Measurements from ENCODE around the gene SOX10.
"Not testable (repeated sequence)": the region's sequence is repeated elsewhere in the genome, so short reads cannot be mapped to it uniquely, and the experiment has no call there.

Gene SOX10

DNA sequence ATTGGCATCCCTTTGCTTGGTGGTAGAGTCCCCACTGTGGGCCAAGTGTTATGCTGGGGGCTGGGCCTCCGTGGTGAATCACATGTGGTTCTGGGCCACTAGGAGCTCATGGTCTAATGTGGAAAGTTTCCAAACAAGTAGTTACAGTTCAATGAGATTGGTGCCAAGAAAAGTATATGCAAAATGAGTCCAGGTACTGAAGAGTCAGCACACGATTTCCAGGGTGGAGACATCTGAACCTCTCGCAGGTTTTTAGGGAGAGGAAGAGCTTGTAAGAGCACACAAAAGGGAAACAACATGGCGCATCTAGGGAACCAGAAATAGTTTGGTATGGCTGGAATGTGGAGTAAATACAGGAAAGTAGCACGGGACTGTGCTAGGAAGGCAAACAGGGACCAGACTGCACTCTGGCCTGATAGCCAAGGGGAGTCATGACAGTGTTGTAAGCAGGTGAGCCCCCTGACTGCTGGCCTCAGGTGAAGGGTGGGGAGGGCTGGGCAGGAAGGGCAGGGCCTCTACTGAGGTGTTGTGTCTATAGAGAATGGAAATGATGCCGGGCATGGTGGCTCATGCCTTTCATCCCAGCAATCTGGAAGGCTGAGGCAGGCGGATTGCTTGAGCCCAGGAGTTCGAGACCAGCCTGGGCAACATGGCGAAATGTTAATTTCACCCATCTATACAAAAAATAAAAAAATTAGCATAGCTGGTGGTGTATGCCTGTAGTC, 18.3 kb downstream of the SOX10 start:
- H3K4me1 ChIP-seq (ENCODE audit: control insufficient read depth, insufficient read depth, low read length, poor library complexity, severe bottlenecking) = no peaks in the 10 kb centered on the region
- no peaks in the 10 kb centered on the region for H3K9me3 ChIP-seq (ENCODE audit: control insufficient read depth, low read length)
- H3K27me3 ChIP-seq (replicated peaks; ENCODE audit: control insufficient read depth, insufficient read depth, low read length, poor library complexity, severe bottlenecking) = no peaks in the 10 kb centered on the region
- no peak overlapping the region for H3K4me3 ChIP-seq (ENCODE audit: insufficient read depth, low read depth, low read length, poor library complexity, severe bottlenecking)
- no peak overlapping the region for H3K27ac ChIP-seq (ENCODE audit: insufficient read depth, low read length, poor library complexity, severe bottlenecking)
- peaks cover 37% of the 10 kb centered on the region for H3K36me3 ChIP-seq (ENCODE audit: control insufficient read depth, insufficient read depth, low read length)
- DNase-seq = no peak

DNA sequence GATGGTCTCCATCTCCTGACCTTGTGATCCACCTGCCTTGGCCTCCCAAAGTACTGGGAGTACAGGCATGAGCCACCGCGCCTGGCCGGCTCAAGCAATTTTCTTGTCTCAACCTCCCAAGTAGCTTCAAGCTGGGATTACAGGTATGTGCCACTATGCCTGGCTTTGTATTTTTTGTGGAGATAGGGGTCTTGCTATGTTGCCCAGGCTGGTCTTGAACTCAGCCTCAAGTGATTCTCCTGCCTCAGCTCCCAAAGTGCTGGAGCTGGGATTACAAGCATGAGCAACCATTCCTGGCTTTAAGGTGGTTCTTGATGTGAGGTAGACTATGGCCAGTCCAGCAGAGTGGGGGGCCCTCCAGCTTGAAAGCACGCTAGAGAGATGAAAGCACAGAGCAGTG, 23.3 kb downstream of the SOX10 start:
- H3K27ac ChIP-seq (ENCODE audit: insufficient read depth, low read length, poor library complexity, severe bottlenecking) = no peak overlapping the region
- no peaks in the 10 kb centered on the region for H3K4me1 ChIP-seq (ENCODE audit: control insufficient read depth, insufficient read depth, low read length, poor library complexity, severe bottlenecking)
- H3K27me3 ChIP-seq (replicated peaks; ENCODE audit: control insufficient read depth, insufficient read depth, low read length, poor library complexity, severe bottlenecking) = no peaks in the 10 kb centered on the region
- no peak overlapping the region for H3K4me3 ChIP-seq (ENCODE audit: insufficient read depth, low read depth, low read length, poor library complexity, severe bottlenecking)
- no peak for DNase-seq
- H3K36me3 ChIP-seq (ENCODE audit: control insufficient read depth, insufficient read depth, low read length) = peaks cover 45% of the 10 kb centered on the region
- H3K9me3 ChIP-seq (ENCODE audit: control insufficient read depth, low read length) = no peaks in the 10 kb centered on the region

DNA sequence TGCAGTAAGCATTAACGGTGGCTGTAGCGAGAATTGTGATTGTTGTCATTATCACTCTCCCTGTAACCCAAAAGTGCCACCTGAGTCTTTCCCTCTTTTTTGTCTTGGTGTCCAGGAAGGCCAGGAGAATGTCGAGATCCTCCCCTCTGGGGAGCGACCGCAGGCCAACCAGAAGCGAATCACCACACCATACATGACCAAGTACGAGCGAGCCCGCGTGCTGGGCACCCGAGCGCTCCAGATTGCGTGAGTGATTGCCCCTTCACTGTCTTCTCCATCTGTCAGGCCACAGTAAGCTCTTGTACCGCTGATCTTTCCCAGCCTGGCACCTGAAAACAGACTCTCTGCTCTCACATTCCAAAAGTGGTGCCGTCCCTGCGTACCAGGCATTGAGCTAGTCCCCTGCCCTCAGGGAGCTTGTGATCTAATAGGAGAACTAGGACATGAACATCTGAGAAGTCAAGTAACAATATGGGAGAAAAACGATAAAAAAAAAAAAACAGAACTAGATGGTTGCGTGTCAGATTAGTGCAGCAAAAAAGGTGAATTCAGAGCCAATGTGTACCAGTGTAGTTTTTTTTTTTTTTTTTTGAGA, 25.0 kb downstream of the SOX10 start:
- Histone ChIP-seq H3K36me3 (ENCODE audit: control insufficient read depth, insufficient read depth, low read length) (peaks cover 45% of the 10 kb centered on the region), H3K4me1 (ENCODE audit: control insufficient read depth, insufficient read depth, low read length, poor library complexity, severe bottlenecking) (peaks cover 5% of the 10 kb centered on the region), H3K27me3 (replicated peaks; ENCODE audit: control insufficient read depth, insufficient read depth, low read length, poor library complexity, severe bottlenecking) (no peaks in the 10 kb centered on the region), H3K4me3 (ENCODE audit: insufficient read depth, low read depth, low read length, poor library complexity, severe bottlenecking) (no peak overlapping the region), H3K9me3 (ENCODE audit: control insufficient read depth, low read length) (no peaks in the 10 kb centered on the region), H3K27ac (ENCODE audit: insufficient read depth, low read length, poor library complexity, severe bottlenecking) (no peak overlapping the region)
- no peak for DNase-seq

DNA sequence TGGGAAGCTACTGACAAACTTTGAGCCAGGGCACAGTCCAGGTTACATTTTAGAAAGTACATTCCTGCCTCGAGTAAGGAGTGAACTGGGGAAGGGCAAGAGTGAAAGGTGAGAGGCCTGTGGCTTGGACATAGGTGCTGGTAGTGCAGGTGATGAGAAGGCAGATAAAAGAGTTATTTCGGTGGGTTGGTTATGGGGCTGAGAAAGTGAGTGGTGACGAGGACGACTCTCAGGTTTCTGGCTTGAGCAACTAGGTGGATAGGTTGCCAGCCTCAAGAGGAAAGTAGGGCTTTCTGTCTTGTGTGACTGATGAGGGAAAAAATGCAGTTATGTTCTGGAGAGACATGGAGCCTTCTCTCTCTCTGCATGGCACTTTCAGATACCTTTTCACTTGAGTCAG, 27.1 kb downstream of the SOX10 start:
- DNase-seq = no peak
- Histone ChIP-seq H3K9me3 (ENCODE audit: control insufficient read depth, low read length) (no peaks in the 10 kb centered on the region), H3K27ac (ENCODE audit: insufficient read depth, low read length, poor library complexity, severe bottlenecking) (no peak overlapping the region), H3K36me3 (ENCODE audit: control insufficient read depth, insufficient read depth, low read length) (peaks cover 43% of the 10 kb centered on the region), H3K4me3 (ENCODE audit: insufficient read depth, low read depth, low read length, poor library complexity, severe bottlenecking) (no peak overlapping the region), H3K27me3 (replicated peaks; ENCODE audit: control insufficient read depth, insufficient read depth, low read length, poor library complexity, severe bottlenecking) (peaks cover 3% of the 10 kb centered on the region), H3K4me1 (ENCODE audit: control insufficient read depth, insufficient read depth, low read length, poor library complexity, severe bottlenecking) (peaks cover 13% of the 10 kb centered on the region)

DNA sequence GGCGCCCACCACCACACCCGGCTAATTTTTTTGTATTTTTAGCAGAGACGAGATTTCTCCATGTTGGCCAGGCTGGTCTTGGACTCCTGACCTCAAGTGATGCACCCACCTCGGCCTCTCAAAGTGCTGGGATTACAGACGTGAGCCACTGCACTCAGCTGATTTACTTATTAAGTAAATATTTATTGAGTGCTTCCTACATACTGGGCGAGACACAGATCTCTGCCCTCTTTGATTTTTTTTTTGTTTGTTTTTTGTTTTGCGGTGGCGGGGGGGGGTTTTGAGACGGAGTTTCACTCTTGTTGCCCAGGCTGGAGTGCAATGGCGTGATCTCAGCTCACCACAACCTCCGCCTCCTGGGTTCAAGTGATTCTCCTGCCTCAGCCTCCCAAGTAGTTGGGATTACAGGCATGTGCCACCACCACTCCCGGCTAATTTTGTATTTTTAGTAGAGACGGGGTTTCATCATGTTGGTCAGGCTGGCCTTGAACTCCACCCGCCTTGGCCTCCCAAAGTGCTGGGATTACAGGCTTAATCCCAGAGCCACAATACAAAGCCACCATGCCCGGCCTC, 28.4 kb downstream of the SOX10 start:
- Histone ChIP-seq H3K4me1 (ENCODE audit: control insufficient read depth, insufficient read depth, low read length, poor library complexity, severe bottlenecking) (peaks cover 13% of the 10 kb centered on the region), H3K36me3 (ENCODE audit: control insufficient read depth, insufficient read depth, low read length) (peaks cover 35% of the 10 kb centered on the region)
- H3K27ac ChIP-seq (ENCODE audit: insufficient read depth, low read length, poor library complexity, severe bottlenecking); DNase-seq; H3K9me3 ChIP-seq (ENCODE audit: control insufficient read depth, low read length); H3K27me3 ChIP-seq (replicated peaks; ENCODE audit: control insufficient read depth, insufficient read depth, low read length, poor library complexity, severe bottlenecking); H3K4me3 ChIP-seq (ENCODE audit: insufficient read depth, low read depth, low read length, poor library complexity, severe bottlenecking): not testable (repeated sequence)

DNA sequence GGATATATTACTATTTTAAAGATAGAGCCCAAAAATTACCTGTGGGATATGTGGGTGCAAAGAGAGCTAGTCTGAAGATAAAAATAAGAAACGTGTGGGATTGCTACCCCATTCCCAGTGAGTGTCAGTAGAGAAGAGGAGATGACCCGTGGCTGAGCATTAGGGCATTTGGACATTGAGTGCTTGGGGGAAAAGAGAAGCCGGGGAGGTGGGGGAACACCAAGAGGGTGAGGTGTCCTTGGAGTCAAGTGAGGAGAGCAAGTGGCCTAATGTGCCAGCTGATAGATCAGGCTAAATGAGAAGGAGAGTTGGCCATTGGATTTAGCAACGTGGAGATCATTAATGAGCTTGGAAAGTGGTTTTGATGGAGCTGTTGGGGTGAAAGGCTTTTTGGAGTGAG, 29.7 kb downstream of the SOX10 start:
- Histone ChIP-seq H3K27ac (ENCODE audit: insufficient read depth, low read length, poor library complexity, severe bottlenecking) (no peak overlapping the region), H3K27me3 (replicated peaks; ENCODE audit: control insufficient read depth, insufficient read depth, low read length, poor library complexity, severe bottlenecking) (peaks cover 3% of the 10 kb centered on the region), H3K4me3 (ENCODE audit: insufficient read depth, low read depth, low read length, poor library complexity, severe bottlenecking) (no peak overlapping the region), H3K4me1 (ENCODE audit: control insufficient read depth, insufficient read depth, low read length, poor library complexity, severe bottlenecking) (peaks cover 13% of the 10 kb centered on the region), H3K9me3 (ENCODE audit: control insufficient read depth, low read length) (no peaks in the 10 kb centered on the region), H3K36me3 (ENCODE audit: control insufficient read depth, insufficient read depth, low read length) (peaks cover 27% of the 10 kb centered on the region)
- no peak for DNase-seq

DNA sequence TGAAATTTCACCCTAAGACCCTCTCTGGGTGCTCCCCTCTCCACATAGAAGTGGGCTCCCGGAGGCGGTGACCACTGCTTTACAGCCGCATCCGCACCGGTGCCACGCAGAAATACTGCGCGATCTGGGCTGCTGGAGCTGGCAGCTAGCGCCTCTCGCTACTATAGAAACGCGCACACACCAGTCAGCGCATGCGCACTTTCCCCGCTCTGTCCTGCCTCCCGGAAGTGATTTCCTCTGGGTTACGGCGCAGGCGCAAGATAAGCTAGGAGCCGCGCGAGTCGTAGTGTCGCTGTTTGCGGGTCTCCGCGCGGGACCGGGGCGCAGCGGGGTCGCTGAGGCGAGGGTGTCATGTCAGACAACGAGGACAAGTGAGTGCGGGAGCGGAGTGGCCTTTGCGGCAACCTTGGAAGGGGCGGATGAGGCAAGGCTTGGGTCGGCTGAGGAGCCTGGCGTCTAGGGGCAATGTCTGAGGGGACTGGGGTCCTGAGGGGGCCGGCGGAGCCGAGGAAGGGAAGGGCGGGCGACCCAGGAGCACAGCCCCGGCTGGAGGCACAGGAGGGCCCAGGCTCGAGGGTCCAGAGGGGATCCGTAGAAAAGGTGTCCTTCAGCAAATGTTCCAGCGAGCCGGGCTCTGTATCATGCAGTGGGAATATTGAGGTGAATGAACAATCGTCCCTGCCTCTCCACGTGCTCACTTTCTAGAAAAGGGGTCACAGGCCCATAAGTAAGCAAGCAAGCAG, 30.7 kb downstream of the SOX10 start, which contains the start of the genes C22orf23 and POLR2F:
Gene C22orf23, minus strand, starts transcription at position 165 of the 743 bp plus-strand sequence. CDS start 452 bp downstream, outside the sequence.
Gene POLR2F, plus strand, starts transcription at position 263 of the 743 bp plus-strand sequence. Its CDS starts 89 bp downstream, at position 352.
- peaks cover 3% of the 10 kb centered on the region for H3K27me3 ChIP-seq (replicated peaks; ENCODE audit: control insufficient read depth, insufficient read depth, low read length, poor library complexity, severe bottlenecking)
- peak within 1 kb of the TSS; percentile 91 for H3K4me3 ChIP-seq (ENCODE audit: insufficient read depth, low read depth, low read length, poor library complexity, severe bottlenecking)
- no peaks in the 10 kb centered on the region for H3K9me3 ChIP-seq (ENCODE audit: control insufficient read depth, low read length)
- H3K36me3 ChIP-seq (ENCODE audit: control insufficient read depth, insufficient read depth, low read length) = peaks cover 17% of the 10 kb centered on the region
- H3K27ac ChIP-seq (ENCODE audit: insufficient read depth, low read length, poor library complexity, severe bottlenecking) = peak within 1 kb of the TSS; percentile 70
- DNase-seq = peak; percentile 89 to 96 (median 94)
- H3K4me1 ChIP-seq (ENCODE audit: control insufficient read depth, insufficient read depth, low read length, poor library complexity, severe bottlenecking) = peaks cover 13% of the 10 kb centered on the region

DNA sequence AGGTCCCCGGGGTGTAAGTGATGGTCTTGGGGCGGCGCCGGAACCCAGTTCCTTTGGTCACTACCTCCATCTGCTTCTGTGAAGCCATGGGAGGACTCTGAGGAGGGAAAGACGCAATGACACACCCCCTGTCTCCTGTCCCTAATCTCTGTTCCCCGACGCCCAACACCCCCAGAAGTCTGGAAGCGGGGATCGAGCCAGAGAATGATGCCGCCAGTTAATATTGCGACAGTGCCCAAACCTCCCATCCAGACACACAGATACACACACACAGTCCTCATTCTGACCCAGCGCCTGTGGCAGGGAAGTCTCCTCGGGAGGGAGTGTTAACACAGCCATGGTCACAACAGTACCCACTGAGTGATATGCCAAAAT, 31.3 kb downstream of the SOX10 start:
- H3K36me3 ChIP-seq (ENCODE audit: control insufficient read depth, insufficient read depth, low read length) = peaks cover 13% of the 10 kb centered on the region
- no peak overlapping the region for H3K27ac ChIP-seq (ENCODE audit: insufficient read depth, low read length, poor library complexity, severe bottlenecking)
- peak overlapping the region; percentile 91 for H3K4me3 ChIP-seq (ENCODE audit: insufficient read depth, low read depth, low read length, poor library complexity, severe bottlenecking)
- H3K4me1 ChIP-seq (ENCODE audit: control insufficient read depth, insufficient read depth, low read length, poor library complexity, severe bottlenecking) = peaks cover 13% of the 10 kb centered on the region
- no peak for DNase-seq
- peaks cover 3% of the 10 kb centered on the region for H3K27me3 ChIP-seq (replicated peaks; ENCODE audit: control insufficient read depth, insufficient read depth, low read length, poor library complexity, severe bottlenecking)
- H3K9me3 ChIP-seq (ENCODE audit: control insufficient read depth, low read length) = no peaks in the 10 kb centered on the region

DNA sequence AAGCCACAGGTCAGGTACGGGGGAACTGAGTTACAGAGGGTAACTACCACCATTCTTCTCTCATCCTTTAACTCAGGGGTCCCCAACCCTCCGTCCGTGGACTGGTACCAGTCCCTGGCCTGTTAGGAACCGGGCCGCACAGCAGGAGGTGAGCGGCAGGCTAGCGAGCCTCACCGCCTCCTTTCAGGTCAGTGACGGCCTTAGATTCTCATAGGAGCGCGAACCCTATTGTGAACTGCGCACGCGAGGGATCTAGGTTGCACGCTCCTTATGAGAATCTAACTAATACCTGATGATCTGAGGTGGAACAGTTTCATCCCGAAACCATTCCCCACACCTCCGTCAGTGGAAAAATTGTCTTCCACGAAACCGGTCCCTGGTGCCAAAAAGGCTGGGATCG, 31.7 kb downstream of the SOX10 start:
- not testable (repeated sequence) for DNase-seq

More for the DNA sequence above, 31.7 kb downstream of the SOX10 start:
- Histone ChIP-seq H3K4me3 (ENCODE audit: insufficient read depth, low read depth, low read length, poor library complexity, severe bottlenecking) (peak overlapping the region; percentile 91), H3K36me3 (ENCODE audit: control insufficient read depth, insufficient read depth, low read length) (peaks cover 10% of the 10 kb centered on the region), H3K4me1 (ENCODE audit: control insufficient read depth, insufficient read depth, low read length, poor library complexity, severe bottlenecking) (peaks cover 13% of the 10 kb centered on the region)
- not testable (repeated sequence) for H3K9me3 ChIP-seq (ENCODE audit: control insufficient read depth, low read length); H3K27me3 ChIP-seq (replicated peaks; ENCODE audit: control insufficient read depth, insufficient read depth, low read length, poor library complexity, severe bottlenecking); H3K27ac ChIP-seq (ENCODE audit: insufficient read depth, low read length, poor library complexity, severe bottlenecking)

Measured in effector memory CD4-positive, alpha-beta T cell (primary cell).